DOHH2 (cell line): ENCODE data around the gene LRRN3.
A peak's percentile ranks its signal among the peaks of the same experiment; 100 is the strongest.

Experiments
- H3F3A ChIP-seq: fragments of 200-600 bp; sonication (generic), shearing (Covaris generic); 2 replicates; pipeline ENCODE4 v1.6.0; 2016; ENCODE audit warnings: antibody characterized with exemption, mild to moderate bottlenecking; ENCODE audit not compliant: control insufficient read depth, insufficient read depth
- H3K27ac ChIP-seq: fragments of 200-600 bp; sonication (generic); 2 replicates; pipeline ENCODE4 v1.5.1; 2014; ENCODE audit warnings: low read depth, mild to moderate bottlenecking, low read length, moderate library complexity
- H3K27me3 ChIP-seq: fragments of 200-600 bp; sonication (generic); 2 replicates; pipeline ENCODE4 v1.6.1; 2014; ENCODE audit warnings: mild to moderate bottlenecking, low read length, mixed read lengths; ENCODE audit not compliant: control insufficient read depth
- H3K36me3 ChIP-seq: fragments of 200-600 bp; sonication (generic); 2 replicates; pipeline ENCODE4 v1.6.1; 2014; ENCODE audit warnings: mild to moderate bottlenecking, low read length, moderate library complexity, mixed read lengths; ENCODE audit not compliant: control insufficient read depth
- H3K4me1 ChIP-seq: fragments of 200-600 bp; sonication (generic); 2 replicates; pipeline ENCODE4 v1.6.1; 2014; ENCODE audit warnings: mild to moderate bottlenecking, low read length, mixed read lengths; ENCODE audit not compliant: control insufficient read depth
- H3K4me2 ChIP-seq: fragments of 200-600 bp; sonication (generic); 2 replicates; pipeline ENCODE4 v1.6.0; 2014; ENCODE audit warnings: mild to moderate bottlenecking, low read length, moderate library complexity
- H3K4me3 ChIP-seq: fragments of 200-600 bp; sonication (generic); 2 replicates; pipeline ENCODE4 v1.5.1; 2014; ENCODE audit warnings: mild to moderate bottlenecking, low read length, mixed read lengths
- H3K79me2 ChIP-seq: fragments of 200-600 bp; sonication (generic); 2 replicates; pipeline ENCODE4 v1.6.1; 2014; ENCODE audit warnings: mild to moderate bottlenecking, low read length, mixed read lengths; ENCODE audit not compliant: control insufficient read depth
- H3K9me2 ChIP-seq: fragments of 200-600 bp; sonication (generic); replicated peaks from 2 replicates; pipeline ENCODE4 v1.6.1; 2014; ENCODE audit warnings: mild to moderate bottlenecking, low read length, mixed read lengths; ENCODE audit not compliant: control insufficient read depth
- H3K9me3 ChIP-seq: fragments of 200-600 bp; sonication (generic); 2 replicates; pipeline ENCODE4 v1.6.1; 2014; ENCODE audit warnings: antibody characterized with exemption, low read length, mixed read lengths; ENCODE audit not compliant: control insufficient read depth, insufficient read depth
- H4K20me1 ChIP-seq: fragments of 200-600 bp; sonication (generic); 2 replicates; pipeline ENCODE4 v1.6.0; 2014; ENCODE audit warnings: low read depth, mild to moderate bottlenecking, antibody characterized with exemption, low read length, moderate library complexity; ENCODE audit not compliant: control insufficient read depth, insufficient read depth
- EZH2phosphoT487 ChIP-seq: fragments of 200-600 bp; sonication (generic); IDR thresholded peaks from 2 replicates; pipeline ENCODE4 v1.6.1; 2017; ENCODE audit warnings: borderline replicate concordance, mild to moderate bottlenecking, antibody characterized with exemption, low read length, moderate library complexity, mixed read lengths
- TF ChIP-seq, protein P1 (sequence below): fragments of 200-600 bp; sonication (generic); IDR thresholded peaks from one replicate; pipeline ENCODE4 v1.5.1; 2014; ENCODE audit warnings: antibody characterized with exemption, mild to moderate bottlenecking, low read depth, low read length; ENCODE audit not compliant: poor library complexity, severe bottlenecking

LRRN3 gene

DNA sequence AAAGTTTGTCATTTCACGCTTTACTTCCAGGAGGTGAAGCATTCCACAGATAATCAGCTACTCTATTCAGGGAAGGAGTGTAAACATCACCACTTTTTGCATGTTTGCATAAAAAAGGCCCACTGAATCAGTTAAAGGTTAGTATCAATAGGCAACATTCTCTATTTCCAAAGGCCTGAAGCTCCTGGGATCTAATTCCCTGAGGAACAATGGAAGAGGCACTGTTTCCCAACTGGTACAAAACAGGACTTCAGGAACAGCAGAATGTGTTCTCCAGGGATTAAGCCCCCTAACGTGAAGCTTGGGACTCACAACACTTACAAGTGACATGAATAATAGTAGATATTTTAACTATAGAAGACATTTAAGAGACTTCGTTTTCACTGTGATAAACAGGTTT is 6.1 kb downstream of the LRRN3 start:
- peaks cover 15% of the 10 kb centered on the region for H3K4me1 ChIP-seq
- no peak overlapping the region for H3K27ac ChIP-seq

DNA sequence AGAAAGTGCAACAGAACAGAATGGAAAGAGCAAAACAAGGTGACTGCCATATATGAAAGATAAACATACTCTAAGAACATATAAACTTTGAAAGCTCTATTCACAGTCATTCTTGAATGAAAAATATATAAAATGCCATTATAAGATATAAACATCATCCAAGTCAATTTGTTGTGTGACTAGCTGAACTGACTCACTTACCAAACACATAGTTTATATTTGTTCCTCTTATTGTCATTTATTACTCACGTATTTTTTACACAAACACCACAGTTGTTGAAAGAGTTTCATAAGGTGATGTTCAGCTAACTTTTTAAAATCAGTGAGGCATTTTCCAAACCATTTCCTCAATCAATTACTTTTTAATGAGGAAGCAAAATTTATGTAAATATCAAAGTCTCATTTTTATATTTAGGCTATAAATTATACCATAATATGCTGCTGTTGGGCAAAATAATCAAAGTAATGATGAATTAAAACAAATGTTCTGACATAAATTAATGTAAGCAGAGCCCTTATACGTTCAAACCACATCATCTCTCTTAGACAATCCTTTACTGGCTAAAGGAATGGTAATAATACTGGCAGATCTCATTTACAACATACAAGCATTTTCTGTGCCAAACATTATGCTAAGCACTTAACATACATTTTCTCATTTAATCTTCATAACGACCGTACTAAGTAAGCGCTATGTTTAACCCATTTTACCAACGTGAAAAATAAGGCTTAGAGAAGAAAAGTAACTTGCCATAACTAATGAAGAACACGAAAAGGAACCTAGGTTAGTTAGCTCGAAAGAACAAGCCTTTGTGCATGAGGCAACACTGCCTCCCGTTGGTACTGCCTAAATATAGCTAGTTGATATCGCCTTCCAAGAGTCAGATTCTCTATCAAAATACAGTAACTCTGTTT is 7.3 kb downstream of the LRRN3 start:
- H3K4me1 ChIP-seq = peaks cover 5% of the 10 kb centered on the region; the same call in 1 of the 2 replicates
- H3K79me2 ChIP-seq = no peaks in the 10 kb centered on the region
- H3K9me3 ChIP-seq = no peaks in the 10 kb centered on the region
- no peaks in the 10 kb centered on the region for H3K9me2 ChIP-seq
- H3K27me3 ChIP-seq = no peaks in the 10 kb centered on the region
- H4K20me1 ChIP-seq = no peaks in the 10 kb centered on the region
- TF ChIP-seq, protein P1, sequence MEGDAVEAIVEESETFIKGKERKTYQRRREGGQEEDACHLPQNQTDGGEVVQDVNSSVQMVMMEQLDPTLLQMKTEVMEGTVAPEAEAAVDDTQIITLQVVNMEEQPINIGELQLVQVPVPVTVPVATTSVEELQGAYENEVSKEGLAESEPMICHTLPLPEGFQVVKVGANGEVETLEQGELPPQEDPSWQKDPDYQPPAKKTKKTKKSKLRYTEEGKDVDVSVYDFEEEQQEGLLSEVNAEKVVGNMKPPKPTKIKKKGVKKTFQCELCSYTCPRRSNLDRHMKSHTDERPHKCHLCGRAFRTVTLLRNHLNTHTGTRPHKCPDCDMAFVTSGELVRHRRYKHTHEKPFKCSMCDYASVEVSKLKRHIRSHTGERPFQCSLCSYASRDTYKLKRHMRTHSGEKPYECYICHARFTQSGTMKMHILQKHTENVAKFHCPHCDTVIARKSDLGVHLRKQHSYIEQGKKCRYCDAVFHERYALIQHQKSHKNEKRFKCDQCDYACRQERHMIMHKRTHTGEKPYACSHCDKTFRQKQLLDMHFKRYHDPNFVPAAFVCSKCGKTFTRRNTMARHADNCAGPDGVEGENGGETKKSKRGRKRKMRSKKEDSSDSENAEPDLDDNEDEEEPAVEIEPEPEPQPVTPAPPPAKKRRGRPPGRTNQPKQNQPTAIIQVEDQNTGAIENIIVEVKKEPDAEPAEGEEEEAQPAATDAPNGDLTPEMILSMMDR = peak; percentile 55
- TF ChIP-seq EZH2phosphoT487 = no peak
- no peaks in the 10 kb centered on the region for H3F3A ChIP-seq
- H3K27ac ChIP-seq = no peak overlapping the region
- H3K4me3 ChIP-seq = no peak overlapping the region
- no peak overlapping the region for H3K4me2 ChIP-seq
- H3K36me3 ChIP-seq = no peaks in the 10 kb centered on the region

More for the DNA sequence above, 6.1 kb downstream of the LRRN3 start:
- Histone ChIP-seq H3K4me2 (no peak overlapping the region), H3K9me2 (no peaks in the 10 kb centered on the region), H3K4me3 (no peak overlapping the region), H3K79me2 (no peaks in the 10 kb centered on the region), H3K27me3 (no peaks in the 10 kb centered on the region), H3K9me3 (no peaks in the 10 kb centered on the region), H3K36me3 (no peaks in the 10 kb centered on the region), H4K20me1 (no peaks in the 10 kb centered on the region), H3F3A (no peaks in the 10 kb centered on the region)
- TF ChIP-seq, protein P1 = no peak
- no peak for TF ChIP-seq EZH2phosphoT487

DNA sequence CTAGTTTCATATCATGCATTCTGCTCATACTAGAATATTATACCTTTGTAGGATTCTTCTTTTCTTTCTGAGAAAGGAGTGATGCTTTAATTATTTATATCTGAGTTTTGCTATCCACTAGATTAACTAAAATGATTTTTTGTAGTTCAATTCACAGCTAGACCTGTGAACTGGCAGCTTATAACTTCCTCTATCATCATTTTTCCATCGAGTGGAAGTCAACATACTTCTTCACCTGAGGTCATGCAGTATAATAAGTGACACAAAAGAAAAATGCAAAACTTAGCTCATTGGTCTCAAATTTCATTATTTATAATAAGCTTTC is 8.0 kb downstream of the LRRN3 start:
- H3K4me1 ChIP-seq = peaks cover 9% of the 10 kb centered on the region
- no peak overlapping the region for H3K27ac ChIP-seq
- H3K9me2 ChIP-seq = no peaks in the 10 kb centered on the region
- H3K36me3 ChIP-seq = no peaks in the 10 kb centered on the region
- no peaks in the 10 kb centered on the region for H3K79me2 ChIP-seq
- H3K4me3 ChIP-seq = no peak overlapping the region
- no peaks in the 10 kb centered on the region for H3F3A ChIP-seq
- H3K9me3 ChIP-seq = no peaks in the 10 kb centered on the region
- H3K27me3 ChIP-seq = no peaks in the 10 kb centered on the region
- H4K20me1 ChIP-seq = no peaks in the 10 kb centered on the region
- no peak for TF ChIP-seq EZH2phosphoT487
- TF ChIP-seq, protein P1 = no peak
- H3K4me2 ChIP-seq = no peak overlapping the region
